Endometrial microvascular endothelial cells (primary cell): Measurements from ENCODE around the gene OPRM1. TPM values are rescaled to one million over a fixed set of nuclear protein-coding genes. Genes with fewer than 3 reads are reported as not detected.
"Not testable (repeated sequence)": the region's sequence is repeated elsewhere in the genome, so short reads cannot be mapped to it uniquely, and the experiment has no call there.

ENCODE experiments used
- in situ Hi-C: cut with HindIII; loops from 2 replicates; pipeline ENCODE4 v1.10.0; 2017; ENCODE audit warnings: low sequenced_read_pairs, low pct_unique_long_range_greater_than_20kb; ENCODE audit errors: inconsistent ontology term
- total RNA-seq: library from RNA; depleted of rRNA; stranded (reverse); fragments of >200 nt; gene quantifications from one replicate; pipeline ENCODE4 v1.2.3, GENCODE V29; 2015; ENCODE audit errors: inconsistent ontology term

Gene OPRM1
- total RNA-seq, 1 donor from 2014 or later = not detected

GRCh38 chr6:154071711-154072110 is 32.7 kb downstream of the OPRM1 start:
- in situ Hi-C loops = no loop called here

GRCh38 chr6:154078596-154078995 is 39.6 kb downstream of the OPRM1 start:
- in situ Hi-C loops = not testable (repeated sequence)

GRCh38 chr6:154080461-154081189 is 41.6 kb downstream of the OPRM1 start:
- in situ Hi-C loops = no loop called here

GRCh38 chr6:154086510-154086909 is 47.5 kb downstream of the OPRM1 start:
- in situ Hi-C loops = no loop called here

DNA sequence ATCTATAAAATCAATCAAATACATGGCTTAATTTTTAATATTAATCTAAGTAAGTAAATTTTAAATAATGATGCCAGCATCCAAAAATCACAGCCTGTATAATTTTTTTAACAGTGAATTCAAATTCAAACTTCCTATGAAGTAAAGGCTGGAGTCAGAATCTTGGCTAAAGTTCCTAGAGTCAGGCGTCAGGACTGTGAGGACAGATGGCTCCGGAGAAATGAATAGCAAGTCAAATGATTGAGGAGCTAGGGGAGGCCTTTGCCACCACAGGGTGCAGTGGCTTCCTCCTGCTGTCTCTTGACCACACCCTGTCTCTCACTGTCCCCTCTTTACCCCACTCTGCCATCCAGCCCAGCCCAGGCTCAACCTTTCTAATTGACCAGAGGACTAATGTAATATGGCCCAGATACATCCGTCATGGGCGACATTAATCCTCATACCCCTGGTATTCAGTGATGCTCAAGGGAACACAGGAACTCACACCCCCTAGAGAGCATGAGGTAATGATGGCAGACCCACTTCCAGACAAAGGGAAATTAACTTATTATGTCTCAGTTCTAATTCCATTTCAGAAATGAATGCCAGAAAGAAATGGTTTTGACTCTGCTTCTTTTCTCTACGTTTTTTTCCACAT is 53.4 kb downstream of the OPRM1 start:
- in situ Hi-C loops = no loop called here

- in situ Hi-C loops = no loop called here
Measured at GRCh38 chr6:154093231-154094044, 54.4 kb downstream of the OPRM1 start.

GRCh38 chr6:154095571-154095970 is 56.5 kb downstream of the OPRM1 start:
- in situ Hi-C loops = no loop called here

- in situ Hi-C loops = no loop called here
Measured at GRCh38 chr6:154096316-154096715, 57.3 kb downstream of the OPRM1 start.

- in situ Hi-C loops = no loop called here
Measured at GRCh38 chr6:154096834-154097233, 57.8 kb downstream of the OPRM1 start.

- in situ Hi-C loops = no loop called here
Measured at GRCh38 chr6:154099211-154099610, 60.2 kb downstream of the OPRM1 start.

DNA sequence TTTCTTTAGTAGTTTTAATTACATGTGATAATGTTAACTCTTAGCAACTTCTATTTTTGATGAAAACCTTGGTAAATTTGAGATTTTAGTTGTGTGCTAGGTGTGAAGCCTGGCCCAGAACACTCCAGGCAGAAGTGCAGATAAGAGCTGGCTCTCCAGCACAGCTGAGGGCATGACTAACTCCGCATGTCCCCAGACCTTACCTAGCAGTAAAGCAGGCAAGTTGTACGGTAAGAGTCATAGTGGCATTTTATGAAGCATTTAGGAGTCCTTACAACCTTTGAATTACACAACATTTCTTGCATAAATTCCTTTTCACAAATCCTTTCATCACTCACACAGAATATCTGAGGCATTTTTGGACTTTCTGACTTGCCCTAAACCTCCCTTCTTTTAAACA is 67.2 kb downstream of the OPRM1 start:
- in situ Hi-C loops = no loop called here

GRCh38 chr6:154111025-154111424 is 72.0 kb downstream of the OPRM1 start:
- in situ Hi-C loops = no loop called here

- in situ Hi-C loops = no loop called here
Measured at GRCh38 chr6:154112181-154112809, 73.3 kb downstream of the OPRM1 start.

GRCh38 chr6:154113392-154113791 is 74.4 kb downstream of the OPRM1 start:
- in situ Hi-C loops = no loop called here

- in situ Hi-C loops = no loop called here
Measured at GRCh38 chr6:154117485-154117884, 78.4 kb downstream of the OPRM1 start.

GRCh38 chr6:154122195-154122925 is 83.3 kb downstream of the OPRM1 start:
- in situ Hi-C loops = no loop called here

GRCh38 chr6:154123155-154123956 is 84.3 kb downstream of the OPRM1 start:
- in situ Hi-C loops = no loop called here

DNA sequence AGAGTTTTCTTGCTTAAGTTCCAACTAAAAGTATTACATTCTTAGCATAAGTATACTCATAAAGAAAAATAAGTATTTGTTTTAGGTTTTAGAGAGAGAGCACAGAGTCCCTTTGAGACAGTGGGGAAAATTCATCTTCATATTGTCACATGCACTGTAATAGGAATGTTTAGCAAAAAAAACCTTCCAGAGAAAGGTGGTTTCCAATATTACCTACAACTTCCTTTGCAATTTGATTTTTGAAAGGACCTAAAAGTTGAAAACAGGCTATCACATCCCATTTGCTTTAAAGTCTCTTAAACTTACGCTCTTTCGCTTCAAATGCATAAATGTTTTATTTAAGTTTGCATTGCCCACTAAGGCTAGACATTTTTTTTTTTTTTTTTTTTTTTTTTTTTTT is 86.4 kb downstream of the OPRM1 start:
- in situ Hi-C loops = no loop called here
